Heart right ventricle (tissue), 16 donors: ENCODE measurements around the gene FNDC11. TPM values are rescaled to one million over a fixed set of nuclear protein-coding genes. Genes with fewer than 3 reads are reported as not detected.

Experiments used
- ATAC-seq, 8 donors: fragments of 200-7000 bp; cut with Tn5 transposase; one replicate each; pipeline ENCODE4 v1.9.1; 2020; ENCODE audit warnings: mild to moderate bottlenecking in 8 of 8, moderate library complexity in 8 of 8, moderate number of reproducible peaks in 1 of 8
- DNase-seq, 2 donors: peaks; one replicate each; pipeline ENCODE4 v3.0.0-alpha.2; 2020
- H3K27ac ChIP-seq, 10 donors: fragments of 200-600 bp; sonication (generic) in 2 of 10; one replicate each; pipeline versions ENCODE4 v1.5.0 to v1.8.0; 2020 to 2022; ENCODE audit warnings: mild to moderate bottlenecking in 3 of 10
- H3K27me3 ChIP-seq, 7 donors: fragments of 200-600 bp; one replicate each; pipeline ENCODE4 v1.8.0; 2021 to 2022; ENCODE audit warnings: mild to moderate bottlenecking in 2 of 7
- H3K36me3 ChIP-seq, 9 donors: fragments of 200-600 bp; sonication (generic) in 1 of 9; one replicate each; pipeline versions ENCODE4 v1.5.0 to v1.8.0; 2020 to 2022; ENCODE audit warnings: mild to moderate bottlenecking in 2 of 9
- H3K4me1 ChIP-seq, 9 donors: fragments of 200-600 bp; sonication (generic) in 1 of 9; one replicate each; pipeline versions ENCODE4 v1.5.0 to v1.8.0; 2020 to 2022; ENCODE audit warnings: mild to moderate bottlenecking in 4 of 9
- H3K4me3 ChIP-seq, 10 donors: fragments of 200-600 bp; sonication (generic) in 2 of 10; one replicate each; pipeline versions ENCODE4 v1.5.0 to v1.8.0; 2020 to 2022; ENCODE audit warnings: mild to moderate bottlenecking in 7 of 10, moderate library complexity in 2 of 10
- H3K9me3 ChIP-seq, 11 donors: fragments of 200-600 bp in 10 of 11; sonication (generic) in 2 of 11; one replicate each; pipeline versions ENCODE4 v1.5.0 to v1.8.0; 2013 to 2022; ENCODE audit warnings: mild to moderate bottlenecking in 2 of 11, control low read depth in 1 of 11, moderate library complexity in 1 of 11
- WGBS, 2 donors: extraction: QIAGEN DNeasy Blood & Tissue Kit; methylation state at CpG; one replicate each; pipeline ENCODE4 v1.1.7; 2013; ENCODE audit warnings: inconsistent platforms in 1 of 2; 5-methylcytosine and 5-hydroxymethylcytosine counted together
- intact Hi-C, 10 donors: fragments of 100-400 bp; cut with DNase I; formaldehyde crosslinking; loops; one replicate each; pipeline versions ENCODE4 v1.11.1 to v1.14.2; 2022
- polyA plus RNA-seq, 2 donors: library from polyadenylated mRNA; stranded (reverse); fragments of 200-250 nt; gene quantifications; one replicate each; pipeline ENCODE4 v1.2.3, GENCODE V29; 2013
- total RNA-seq, 10 donors: library from RNA; stranded (reverse); fragmentation: NEBNext Ultra II Directional in 3 of 10; extraction: Animal tissue kit (Norgen Biotek cat#: 25700) in 3 of 10; gene quantifications; one replicate each; pipeline versions ENCODE4 v1.2.1 to v1.2.4, GENCODE V29; 2021 to 2023
- TF ChIP-seq, protein P1 (sequence below), 9 donors: fragments of 200-600 bp; sonication (generic) in 2 of 9; IDR thresholded peaks; one replicate each; pipeline versions ENCODE4 v1.5.0 to v1.8.0; 2021 to 2022; ENCODE audit warnings: antibody characterized with exemption in 9 of 9, mild to moderate bottlenecking in 5 of 9, moderate library complexity in 1 of 9
- donor health status: Arrhythmogenic right ventricular cardiomyopathy.
- donor health status: ischemic (EF 13 %, LVEDD 7.1; RV severe dilation, severe dysfunction).
- donor health status: healthy with polysubstance abuse.
- donor health status: DM: no; HTN: yes; CAD: no.
- donor health status: DM: no; HTN: no; CAD: no.
- donor health status: ischemic (EF 25% LVEDD 6.9; RV normal size, moderate dysfunction).
- donor health status: ischemic (EF 25% LVEDD 5.7; RV mildly dilated, moderate dysfunction).
- donor health status: healthy.
- donor health status: DM: yes; HTN: yes; CAD: no.
- donor health status: Ischemic cardiomyopathy.
- donor health status: ischemic (EF 35%, LVEDD 5.7; RV mildly dilated, moderate dysfunction).
- donor health status: nonischemic (EF 11% LVEDD 7.7; RV severe dilation, severe dysfunction).
- donor health status: DM: yes; HTN: yes; CAD: no.
- donor health status: PGD.
- donor health status: ischemic (EF 29% LVEDD 5.4; RV normal size, mild dysfunction).
- donor health status: nonischemic (EF 23%, LVEDD 6.1; RV moderate dilation, normal function).

Gene FNDC11
- total and polyA plus RNA-seq, 12 donors, result 0.09 to 0.29 (median 0.18) TPM; not detected in 6

GRCh38 chr20:63539092-63539430 lies 14.9 kb upstream of the FNDC11 start:
- Histone ChIP-seq H3K27me3 (peaks cover 0 to 28% (median 14%) of the 10 kb centered on the region in 7 donors), H3K9me3 (no peaks in the 10 kb centered on the region), H3K4me3 (no peak overlapping the region), H3K36me3 (no peaks in the 10 kb centered on the region), H3K27ac (no peak overlapping the region), H3K4me1 (peaks cover 0 to 34% (median 16%) of the 10 kb centered on the region in 9 donors)
- 80 to 85% methylated on average over 12 of the region's 12 CpGs for WGBS, 2 donors
- no peak for ATAC-seq
- intact Hi-C loops, result loop anchor here in 9 of 10 donors (2.0 to 10.0 kb wide), 9 partner anchors 38 to 436 kb away; partner anchors contain the start of genes TPD52L2 (in 5 of the 9) and ABHD16B (in 3 of the 9)
- TF ChIP-seq, protein P1, sequence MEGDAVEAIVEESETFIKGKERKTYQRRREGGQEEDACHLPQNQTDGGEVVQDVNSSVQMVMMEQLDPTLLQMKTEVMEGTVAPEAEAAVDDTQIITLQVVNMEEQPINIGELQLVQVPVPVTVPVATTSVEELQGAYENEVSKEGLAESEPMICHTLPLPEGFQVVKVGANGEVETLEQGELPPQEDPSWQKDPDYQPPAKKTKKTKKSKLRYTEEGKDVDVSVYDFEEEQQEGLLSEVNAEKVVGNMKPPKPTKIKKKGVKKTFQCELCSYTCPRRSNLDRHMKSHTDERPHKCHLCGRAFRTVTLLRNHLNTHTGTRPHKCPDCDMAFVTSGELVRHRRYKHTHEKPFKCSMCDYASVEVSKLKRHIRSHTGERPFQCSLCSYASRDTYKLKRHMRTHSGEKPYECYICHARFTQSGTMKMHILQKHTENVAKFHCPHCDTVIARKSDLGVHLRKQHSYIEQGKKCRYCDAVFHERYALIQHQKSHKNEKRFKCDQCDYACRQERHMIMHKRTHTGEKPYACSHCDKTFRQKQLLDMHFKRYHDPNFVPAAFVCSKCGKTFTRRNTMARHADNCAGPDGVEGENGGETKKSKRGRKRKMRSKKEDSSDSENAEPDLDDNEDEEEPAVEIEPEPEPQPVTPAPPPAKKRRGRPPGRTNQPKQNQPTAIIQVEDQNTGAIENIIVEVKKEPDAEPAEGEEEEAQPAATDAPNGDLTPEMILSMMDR (IDR thresholded peaks at IDR 0.05), result no peak
- no peak for DNase-seq

GRCh38 chr20:63539441-63540370 lies 14.3 kb upstream of the FNDC11 start:
- Histone ChIP-seq H3K4me3 (no peak overlapping the region), H3K9me3 (no peaks in the 10 kb centered on the region), H3K27me3 (peaks cover 0 to 22% (median 8%) of the 10 kb centered on the region in 7 donors), H3K36me3 (no peaks in the 10 kb centered on the region), H3K27ac (no peak overlapping the region), H3K4me1 (peaks cover 0 to 31% (median 16%) of the 10 kb centered on the region in 9 donors)
- no peak for DNase-seq
- intact Hi-C loops, result loop anchor here (2.0 to 10.0 kb wide), 10 partner anchors 38 to 435 kb away; partner anchors contain the start of genes TPD52L2 (in 5 of the 10) and ABHD16B (in 3 of the 10)
- ATAC-seq, result no peak
- TF ChIP-seq, protein P1 (IDR thresholded peaks at IDR 0.05), result no peak
- WGBS, 2 donors, result 89 to 92% methylated on average over 29 of the region's 29 CpGs

GRCh38 chr20:63540417-63541186 lies 13.4 kb upstream of the FNDC11 start:
- no peak for DNase-seq
- WGBS, 2 donors, result 62 to 68% methylated on average over 49 of the region's 49 CpGs
- intact Hi-C loops, result loop anchor here in 2 of 10 donors (2.0 to 10.0 kb wide), 2 partner anchors 344 to 434 kb away; no protein-coding TSS in a partner anchor
- Histone ChIP-seq H3K9me3 (no peaks in the 10 kb centered on the region), H3K4me1 (peaks cover 0 to 28% (median 10%) of the 10 kb centered on the region in 9 donors), H3K4me3 (no peak overlapping the region), H3K27ac (no peak overlapping the region), H3K27me3 (peaks cover 0 to 14% (median 4%) of the 10 kb centered on the region in 7 donors), H3K36me3 (no peaks in the 10 kb centered on the region)
- ATAC-seq, result no peak
- TF ChIP-seq, protein P1 (IDR thresholded peaks at IDR 0.05), result no peak

DNA sequence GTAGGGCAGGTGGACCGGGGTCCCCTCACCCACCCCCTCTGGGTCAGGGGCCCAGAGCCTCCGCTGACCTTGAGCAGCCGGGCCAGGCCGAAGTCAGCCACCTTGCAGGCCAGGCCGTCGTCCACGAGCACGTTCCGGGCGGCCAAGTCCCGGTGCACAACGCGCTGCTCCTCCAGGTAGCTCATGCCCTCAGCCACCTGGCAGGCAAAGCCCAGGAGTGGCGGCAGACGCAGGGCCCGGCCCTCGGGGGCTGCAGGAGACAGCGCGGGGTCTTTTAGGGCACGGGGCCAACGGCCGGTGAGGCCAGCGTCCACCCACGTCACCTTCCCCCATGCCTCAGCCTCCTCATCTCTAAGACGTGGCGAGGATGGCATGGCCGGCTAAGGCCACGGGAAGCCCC lies 12.6 kb upstream of the FNDC11 start:
- no peak overlapping the region for H3K4me3 ChIP-seq
- ATAC-seq, result no peak

More for the DNA sequence above, 12.6 kb upstream of the FNDC11 start:
- Histone ChIP-seq H3K27ac (no peak overlapping the region), H3K27me3 (peaks cover 0 to 14% (median 1%) of the 10 kb centered on the region in 7 donors), H3K9me3 (no peaks in the 10 kb centered on the region), H3K36me3 (no peaks in the 10 kb centered on the region), H3K4me1 (peaks cover 0 to 26% (median 10%) of the 10 kb centered on the region in 9 donors)
- TF ChIP-seq, protein P1 (IDR thresholded peaks at IDR 0.05), result no peak
- 91 to 93% methylated on average over 20 to 28 of the region's 28 CpGs for WGBS, 2 donors
- intact Hi-C loops, result loop anchor here in 2 of 10 donors (2.0 to 10.0 kb wide), 2 partner anchors 343 to 433 kb away; no protein-coding TSS in a partner anchor
- DNase-seq, result no peak
